ENCODE data around the gene ARHGAP22.

ARHGAP22 gene

DNA sequence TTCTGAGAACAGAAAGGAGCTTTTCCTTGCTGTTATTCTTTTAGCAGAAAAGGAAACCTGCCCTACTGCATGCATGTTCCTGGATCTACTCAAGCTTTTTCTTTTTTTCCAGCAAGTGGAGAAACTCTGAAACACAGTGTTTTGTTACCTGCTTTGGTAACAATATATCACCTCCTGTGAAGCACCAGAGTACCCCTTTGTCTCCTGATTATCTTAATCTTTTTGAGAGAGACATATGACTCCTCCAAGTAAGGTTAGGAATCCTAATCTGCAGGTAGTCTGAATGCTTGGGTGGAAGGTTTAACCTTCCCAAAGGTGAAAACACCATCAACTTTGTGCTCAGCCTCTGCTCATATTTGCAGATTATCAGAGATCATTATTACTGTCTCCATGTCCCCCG is 205.3 kb downstream of the ARHGAP22 start:
- no peak for DNase-seq (ENCODE audit: low read depth in 2 of 2, low spot score in 1 of 2)

DNA sequence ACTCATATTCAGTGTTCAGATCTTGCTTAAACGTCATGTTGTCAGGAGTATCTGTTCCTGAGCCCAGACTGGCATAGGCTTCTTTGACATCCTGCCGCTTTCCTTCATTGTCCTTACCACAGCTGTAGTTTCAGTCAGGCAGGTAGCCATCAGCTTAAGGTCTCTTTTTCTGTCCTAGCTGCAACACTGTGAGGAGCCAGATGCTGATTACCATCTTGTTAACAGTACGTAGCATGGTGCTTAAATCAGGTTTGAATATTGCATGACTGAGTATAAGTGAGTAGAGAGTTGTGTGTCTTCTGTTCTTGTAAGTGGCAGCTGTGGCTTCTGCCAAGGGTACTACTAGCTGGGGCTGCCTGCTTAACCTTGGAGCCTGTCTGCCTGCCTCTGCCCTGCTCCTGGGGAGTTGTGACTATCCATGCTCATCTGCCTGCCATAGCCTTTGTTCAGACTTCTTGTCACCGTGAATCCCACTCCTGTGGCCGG is 205.8 kb downstream of the ARHGAP22 start:
- DNase-seq (ENCODE audit: low read depth in 2 of 2, low spot score in 1 of 2) = no peak

DNA sequence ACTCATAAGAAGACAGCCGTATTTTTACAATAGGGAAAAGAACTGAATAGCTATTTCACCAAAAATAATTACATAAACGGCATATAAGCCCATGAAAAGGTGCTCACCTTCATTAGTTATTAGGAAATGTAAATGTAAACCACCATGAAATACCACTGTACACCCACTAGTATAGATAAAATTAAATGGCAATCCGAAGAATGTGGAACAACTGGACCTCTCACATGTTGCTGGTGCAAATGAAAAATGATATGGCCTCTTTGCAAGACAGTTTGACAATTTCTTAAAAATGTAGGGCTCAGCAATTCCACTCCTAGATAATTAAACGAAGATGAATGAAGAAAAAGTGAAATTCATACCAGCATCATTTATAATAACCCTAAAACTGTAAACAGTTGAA is 206.6 kb downstream of the ARHGAP22 start:
- DNase-seq (ENCODE audit: low read depth in 2 of 2, low spot score in 1 of 2) = no peak
